GM21825 (cell line): ENCODE measurements around the gene ARHGDIB.

Source experiments
- ATAC-seq: cut with Tn5 transposase; IDR thresholded peaks from one replicate; pipeline ENCODE4 v1.9.1; 2021; ENCODE audit warnings: mild to moderate bottlenecking, moderate library complexity; ENCODE audit not compliant: unreplicated experiment

Gene ARHGDIB

GRCh38 chr12:14901228-14901562 lies 60.2 kb downstream of the ARHGDIB start:
- no peak for ATAC-seq

GRCh38 chr12:14900521-14901227 lies 60.7 kb downstream of the ARHGDIB start:
- ATAC-seq, result no peak

- no peak for ATAC-seq
These were observed 64.8 kb downstream of the ARHGDIB start for GRCh38 chr12:14896521-14897169.

- no peak for ATAC-seq
These were observed 67.7 kb downstream of the ARHGDIB start for GRCh38 chr12:14893506-14894250.

- no peak for ATAC-seq
These were observed 68.5 kb downstream of the ARHGDIB start for GRCh38 chr12:14892726-14893505.
